GM19455 (cell line): ENCODE data around the gene NAA80.

Source experiments
- ATAC-seq: cut with Tn5 transposase; IDR thresholded peaks from one replicate; pipeline ENCODE4 v1.9.1; 2021; ENCODE audit not compliant: unreplicated experiment

NAA80 gene

DNA sequence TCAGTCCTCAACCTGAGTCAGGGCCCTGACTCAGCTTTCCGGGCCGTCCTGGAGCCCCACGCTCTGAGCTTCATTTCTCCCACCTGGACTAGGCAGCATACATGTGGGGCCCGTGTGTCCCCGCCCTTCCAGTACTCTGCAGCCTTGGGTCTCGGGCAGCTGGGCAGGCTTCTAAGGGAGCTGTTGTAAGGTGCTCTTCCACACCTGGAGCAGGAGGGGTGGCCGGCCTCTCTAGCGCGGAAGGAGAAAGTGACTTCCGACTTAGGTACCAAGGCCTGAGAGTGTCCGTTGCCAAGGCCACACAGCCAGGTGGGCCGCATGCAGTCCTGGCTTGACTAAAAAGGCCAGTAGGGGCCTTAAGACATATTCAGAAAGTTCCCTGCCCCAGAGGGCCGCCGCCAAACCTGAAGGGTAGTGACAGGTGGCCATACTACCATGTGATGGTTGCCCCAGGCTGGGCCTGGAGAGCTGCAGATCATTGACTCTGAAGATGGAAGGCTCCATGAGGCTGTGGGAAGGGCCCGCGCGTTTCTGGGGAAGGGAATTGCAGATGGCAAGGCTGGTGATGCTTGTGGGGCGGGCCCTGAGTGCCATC is 39.7 kb downstream of the NAA80 start:
- peak; percentile 5 for ATAC-seq

GRCh38 chr3:50258979-50259378 is 40.2 kb downstream of the NAA80 start:
- no peak for ATAC-seq

GRCh38 chr3:50258029-50258680 is 41.0 kb downstream of the NAA80 start:
- no peak for ATAC-seq

DNA sequence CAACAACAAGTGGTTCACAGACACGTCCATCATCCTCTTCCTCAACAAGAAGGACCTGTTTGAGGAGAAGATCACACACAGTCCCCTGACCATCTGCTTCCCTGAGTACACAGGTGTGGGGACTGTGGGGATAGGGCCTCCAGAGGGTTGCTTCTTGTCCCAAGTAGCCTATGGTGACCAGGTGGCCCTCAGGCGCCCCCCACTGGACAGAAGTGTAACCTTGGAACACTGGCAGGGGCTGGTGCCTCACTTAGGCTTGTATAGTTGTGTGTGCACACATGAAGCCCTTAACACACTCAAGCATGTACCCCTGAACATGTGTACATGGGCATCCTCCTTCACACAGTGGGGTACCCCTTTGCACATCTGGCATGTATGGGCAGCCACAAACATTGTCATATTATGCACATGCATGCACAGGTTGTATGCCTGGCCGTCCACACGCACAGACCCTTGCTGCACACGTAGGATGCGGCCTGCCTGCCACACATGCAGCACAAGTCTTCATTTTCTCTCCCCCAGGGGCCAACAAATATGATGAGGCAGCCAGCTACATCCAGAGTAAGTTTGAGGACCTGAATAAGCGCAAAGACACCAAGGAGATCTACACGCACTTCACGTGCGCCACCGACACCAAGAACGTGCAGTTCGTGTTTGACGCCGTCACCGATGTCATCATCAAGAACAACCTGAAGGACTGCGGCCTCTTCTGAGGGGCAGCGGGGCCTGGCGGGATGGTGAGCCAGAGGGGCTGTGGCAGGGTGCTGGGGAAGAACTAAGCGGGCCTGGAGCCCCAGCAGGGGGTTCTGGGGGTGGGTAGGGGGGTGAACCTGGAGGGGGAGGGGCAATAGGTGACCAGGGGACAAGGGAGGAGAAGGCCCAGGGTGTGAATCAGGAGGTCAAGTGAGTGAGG is 42.0 kb downstream of the NAA80 start:
- no peak for ATAC-seq

DNA sequence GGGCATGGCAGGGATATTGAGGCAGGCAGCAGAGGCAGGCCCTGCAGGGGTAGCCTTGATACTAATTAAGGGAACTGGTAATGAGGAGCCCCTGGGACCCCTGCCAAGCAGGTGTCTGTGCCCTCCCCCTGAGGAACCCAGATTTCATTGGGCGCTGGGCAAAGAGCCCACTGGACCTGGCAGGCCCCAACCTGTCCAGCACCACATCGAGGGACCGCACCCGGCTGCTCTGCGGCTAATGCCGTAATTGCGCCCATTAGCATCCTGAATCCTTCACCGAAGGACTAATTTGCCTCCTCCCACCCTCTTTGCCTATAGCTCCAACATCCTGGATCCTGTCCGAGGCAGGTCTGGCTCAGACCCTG is 44.0 kb downstream of the NAA80 start:
- no peak for ATAC-seq

- ATAC-seq, result no peak
Observed at GRCh38 chr3:50254577-50255250, 44.5 kb downstream of the NAA80 start.

DNA sequence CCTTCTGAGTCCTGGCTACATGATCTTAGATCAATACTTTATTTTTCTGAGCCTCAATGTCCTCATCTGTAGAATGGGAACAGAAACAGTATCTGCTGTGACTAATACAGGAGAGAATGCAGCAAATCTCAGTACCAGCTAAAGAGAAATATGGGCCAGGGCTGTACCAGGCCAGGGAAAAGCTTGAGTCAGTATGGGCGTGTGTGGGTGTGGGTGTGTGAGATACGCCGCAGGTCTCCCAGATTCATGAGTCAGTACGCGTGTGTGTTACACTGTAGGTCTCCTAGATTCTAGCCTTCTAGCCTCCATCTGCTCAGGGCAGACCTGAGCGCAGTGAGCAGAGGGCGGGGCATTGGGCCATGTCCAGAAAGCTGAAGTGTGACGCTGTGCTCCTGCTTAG is 48.0 kb downstream of the NAA80 start:
- ATAC-seq, result no peak

DNA sequence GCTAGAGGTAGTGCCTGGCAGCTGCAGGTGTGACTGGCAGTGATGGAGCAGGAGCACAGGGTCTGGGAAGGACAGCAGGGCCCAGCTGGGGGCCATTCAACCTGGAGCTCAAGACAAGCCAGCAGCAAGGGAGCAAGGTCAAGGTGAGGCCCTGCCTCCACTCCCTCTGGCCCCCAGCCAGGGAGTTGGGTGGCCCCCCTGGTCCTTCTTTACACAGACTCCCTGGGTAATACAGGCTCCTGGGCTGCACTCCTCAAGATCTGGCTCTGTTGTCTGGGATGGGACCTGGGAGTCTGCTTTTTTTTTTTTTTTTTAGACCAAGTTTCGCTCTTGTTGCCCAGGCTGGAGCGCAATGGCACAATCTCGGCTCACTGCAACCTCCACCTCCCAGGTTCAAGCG is 48.7 kb downstream of the NAA80 start:
- no peak for ATAC-seq

DNA sequence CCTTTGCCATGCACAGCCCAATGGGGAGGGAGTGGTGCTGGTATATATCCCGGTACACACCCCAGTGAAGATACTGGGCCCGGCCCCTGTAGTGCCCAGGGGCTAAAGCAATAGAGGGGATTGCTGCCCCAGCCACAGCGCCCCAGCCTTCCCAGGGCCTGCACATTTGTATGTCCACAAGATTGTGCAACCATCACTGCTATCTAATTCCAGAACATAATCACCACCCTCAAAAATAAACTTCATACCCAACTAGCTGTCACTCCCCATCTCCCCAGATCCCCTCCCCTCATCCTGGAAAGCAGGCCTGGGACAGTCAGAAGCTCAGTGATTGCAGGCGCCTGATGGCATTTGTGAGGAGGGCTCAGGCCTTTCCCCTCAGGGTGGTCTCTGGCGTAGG is 49.7 kb downstream of the NAA80 start:
- no peak for ATAC-seq

DNA sequence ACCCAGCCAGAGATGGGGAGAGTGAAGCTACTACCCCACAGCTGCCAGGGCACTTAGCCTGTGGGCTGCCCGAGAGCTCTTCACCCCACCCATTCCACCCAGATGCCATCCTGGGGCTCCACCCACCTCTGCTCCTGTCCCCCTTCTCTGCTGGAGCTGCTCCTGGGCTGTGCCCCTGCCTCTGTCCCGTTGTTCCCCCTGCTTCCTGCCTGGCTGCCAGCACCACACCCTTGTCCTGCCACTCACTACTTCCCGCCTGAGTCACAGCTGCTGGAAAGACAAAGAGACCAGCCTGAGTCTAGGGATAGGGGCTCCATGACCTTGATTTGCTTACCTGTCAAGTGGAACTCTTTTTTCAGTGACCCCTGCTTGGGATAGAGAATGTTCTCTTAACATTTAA is 50.8 kb downstream of the NAA80 start:
- no peak for ATAC-seq

DNA sequence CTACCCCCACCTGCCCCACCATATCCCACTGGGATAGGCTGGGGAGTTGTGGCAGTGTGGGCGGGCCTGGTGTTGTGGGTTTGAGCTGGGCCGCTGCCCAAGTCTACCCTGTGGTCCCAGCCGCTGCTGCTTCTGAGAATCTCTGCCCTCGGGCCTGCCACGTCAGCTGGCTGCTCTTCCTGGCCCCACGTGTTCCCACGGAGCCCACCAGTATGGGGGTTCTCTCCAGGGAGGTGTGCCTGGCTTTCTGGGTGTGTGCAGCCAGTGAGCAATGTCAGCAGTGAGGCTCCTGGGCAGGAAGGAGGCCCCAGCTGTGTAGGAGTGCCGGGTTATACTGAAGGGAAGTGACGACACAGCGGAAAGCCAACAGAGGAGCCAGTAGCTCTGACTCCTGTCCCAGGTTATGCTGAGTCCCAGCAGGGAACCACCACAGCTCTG is 52.7 kb downstream of the NAA80 start:
- peak; percentile 46 for ATAC-seq
